HG02885 (cell line): Measurements from ENCODE around the gene FBXL20.
"Not testable (repeated sequence)": the region's sequence is repeated elsewhere in the genome, so short reads cannot be mapped to it uniquely, and the experiment has no call there.

ENCODE experiments used
- ATAC-seq: cut with Tn5 transposase; IDR thresholded peaks from one replicate; pipeline ENCODE4 v1.9.1; 2021; ENCODE audit warnings: mild to moderate bottlenecking; ENCODE audit not compliant: unreplicated experiment, poor library complexity

Gene FBXL20

GRCh38 chr17:39401412-39402243 lies at the start of gene FBXL20:
FBXL20 (minus strand) TSS chr17:39401626; CDS start chr17:39401402, 224 bp downstream.
- ATAC-seq: peak; percentile 76

- peak; percentile 94 for ATAC-seq
Observed at GRCh38 chr17:39450847-39451581, 49.6 kb upstream of the FBXL20 start, which contains the start of gene MED1. MED1 (minus strand) TSS chr17:39451263; CDS start chr17:39451062, 201 bp downstream.

GRCh38 chr17:39450051-39450450 lies 48.6 kb upstream of the FBXL20 start:
- no peak for ATAC-seq

GRCh38 chr17:39447561-39447960 lies 46.1 kb upstream of the FBXL20 start:
- no peak for ATAC-seq

GRCh38 chr17:39443326-39443725 lies 41.9 kb upstream of the FBXL20 start:
- ATAC-seq: no peak

- not testable (repeated sequence) for ATAC-seq
Observed at GRCh38 chr17:39439868-39440267, 38.4 kb upstream of the FBXL20 start.

- no peak for ATAC-seq
Observed at GRCh38 chr17:39429600-39429999, 28.2 kb upstream of the FBXL20 start.

- no peak for ATAC-seq
Observed at GRCh38 chr17:39416141-39416540, 14.7 kb upstream of the FBXL20 start.

GRCh38 chr17:39410279-39410678 lies 8.9 kb upstream of the FBXL20 start:
- ATAC-seq: no peak

GRCh38 chr17:39408360-39408759 lies 6.9 kb upstream of the FBXL20 start:
- no peak for ATAC-seq

GRCh38 chr17:39406951-39407350 lies 5.5 kb upstream of the FBXL20 start:
- no peak for ATAC-seq

GRCh38 chr17:39405436-39405835 lies 4.0 kb upstream of the FBXL20 start:
- no peak for ATAC-seq

GRCh38 chr17:39404542-39405378 lies 3.3 kb upstream of the FBXL20 start:
- ATAC-seq: no peak

- ATAC-seq: no peak
Observed at GRCh38 chr17:39402890-39403605, 1.6 kb upstream of the FBXL20 start.

GRCh38 chr17:39402244-39402889 lies 941 bp upstream of the FBXL20 start:
- peak; percentile 68 for ATAC-seq

- ATAC-seq: peak; percentile 1
Observed at GRCh38 chr17:39400547-39401411, 647 bp downstream of the FBXL20 start.

GRCh38 chr17:39399791-39400190 lies 1.6 kb downstream of the FBXL20 start:
- ATAC-seq: no peak

GRCh38 chr17:39393736-39394135 lies 7.7 kb downstream of the FBXL20 start:
- ATAC-seq: no peak
